ENCODE results near the gene OXNAD1. TPM values are rescaled to one million over a fixed set of nuclear protein-coding genes. Genes with fewer than 3 reads are reported as not detected.

The OXNAD1 gene, protein sequence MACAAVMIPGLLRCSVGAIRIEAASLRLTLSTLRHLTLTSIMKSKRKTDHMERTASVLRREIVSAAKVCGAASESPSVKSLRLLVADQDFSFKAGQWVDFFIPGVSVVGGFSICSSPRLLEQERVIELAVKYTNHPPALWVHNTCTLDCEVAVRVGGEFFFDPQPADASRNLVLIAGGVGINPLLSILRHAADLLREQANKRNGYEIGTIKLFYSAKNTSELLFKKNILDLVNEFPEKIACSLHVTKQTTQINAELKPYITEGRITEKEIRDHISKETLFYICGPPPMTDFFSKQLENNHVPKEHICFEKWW
- total RNA-seq = 10 to 100 TPM; 16.1 to 22.4 TPM
- 13.1 TPM for polyA plus RNA-seq (2013, experiment 1 of 2)
- polyA plus RNA-seq (2013, experiment 2 of 2) = 14.6 TPM
- long read RNA-seq, experiment 1, partial matches to known transcripts = 1 of 5 reads
- long read RNA-seq, experiment 1, other reads (novel, unspliced or antisense) = 2 of 5 reads
- long read RNA-seq, experiment 2, transcript OXNAD1-201 (9 exons, 3,929 nt) = major isoform, 12 of 25 reads
- long read RNA-seq, experiment 2, partial matches to known transcripts = 2 of 25 reads
- long read RNA-seq, experiment 2, other reads (novel, unspliced or antisense) = 8 of 25 reads
- long read RNA-seq, experiment 3, transcript OXNAD1-201 (9 exons, 3,929 nt) = major isoform, 21 of 51 reads
- long read RNA-seq, experiment 3, transcript OXNAD1-209 (9 exons, 3,983 nt) = minor isoform, 6 of 51 reads
- long read RNA-seq, experiment 3, partial matches to known transcripts = 6 of 51 reads
- long read RNA-seq, experiment 3, other reads (novel, unspliced or antisense) = 15 of 51 reads
- long read RNA-seq, experiment 4, transcript OXNAD1-201 (9 exons, 3,929 nt) = major isoform, 36 of 51 reads
- long read RNA-seq, experiment 4, partial matches to known transcripts = 1 of 51 reads
- long read RNA-seq, experiment 4, other reads (novel, unspliced or antisense) = 9 of 51 reads

DNA sequence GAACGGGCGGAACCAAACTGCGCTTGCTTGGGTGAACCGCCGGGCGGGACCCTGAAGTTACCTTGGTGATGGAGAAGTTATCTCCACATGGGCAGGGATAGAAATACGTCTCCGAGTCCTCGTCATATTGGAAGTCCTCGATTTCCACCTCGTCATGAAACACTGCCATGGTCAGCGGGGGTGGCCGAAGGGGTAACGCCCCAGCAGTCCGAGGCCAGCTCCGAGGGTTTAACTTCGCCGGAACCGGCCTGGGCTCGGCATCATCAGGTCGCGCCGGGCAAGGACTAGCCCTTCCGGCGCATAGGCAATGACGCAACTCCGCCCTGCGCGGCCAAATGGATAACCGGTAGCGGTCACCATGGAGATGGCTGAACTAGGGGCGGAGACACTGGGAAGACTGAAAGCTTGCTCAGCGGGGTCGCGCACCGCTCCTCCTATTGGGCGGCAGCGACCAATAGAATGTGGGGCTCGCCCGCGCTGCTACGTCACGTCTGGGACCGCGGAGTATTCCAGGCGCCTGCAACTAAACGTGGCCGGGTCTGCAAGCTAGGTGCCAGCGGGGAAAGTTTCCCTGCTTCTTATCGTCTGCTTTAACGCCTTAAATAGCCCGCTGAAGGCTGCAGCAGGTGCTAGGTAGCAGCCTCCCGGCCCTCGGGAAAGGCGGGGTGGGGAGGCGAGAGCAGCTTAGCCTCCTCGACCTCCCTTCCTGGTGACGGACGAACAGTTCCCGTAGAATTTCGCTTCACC, at the start of gene OXNAD1, which contains the start of gene DPH3:
TSS of gene OXNAD1 (plus strand) at position 505 of the 747 bp plus-strand sequence. CDS start 5,741 bp downstream, outside the sequence.
TSS of gene DPH3 (minus strand) at position 236 of the 747 bp plus-strand sequence. CDS start at position 169, 67 bp downstream.
- H3K36me3 Mint-ChIP-seq (ENCODE audit: low read depth) = peaks cover 7% of the 10 kb centered on the region
- H3K27me3 Mint-ChIP-seq (ENCODE audit: insufficient read depth) = no peaks in the 10 kb centered on the region
- peak within 1 kb of the TSS; percentile 86 for H3K27ac ChIP-seq (ENCODE audit: low read depth, low read length)
- H3K4me3 ChIP-seq (ENCODE audit: low read length) = peak within 1 kb of the TSS; percentile 98
- TF ChIP-seq, protein P1, sequence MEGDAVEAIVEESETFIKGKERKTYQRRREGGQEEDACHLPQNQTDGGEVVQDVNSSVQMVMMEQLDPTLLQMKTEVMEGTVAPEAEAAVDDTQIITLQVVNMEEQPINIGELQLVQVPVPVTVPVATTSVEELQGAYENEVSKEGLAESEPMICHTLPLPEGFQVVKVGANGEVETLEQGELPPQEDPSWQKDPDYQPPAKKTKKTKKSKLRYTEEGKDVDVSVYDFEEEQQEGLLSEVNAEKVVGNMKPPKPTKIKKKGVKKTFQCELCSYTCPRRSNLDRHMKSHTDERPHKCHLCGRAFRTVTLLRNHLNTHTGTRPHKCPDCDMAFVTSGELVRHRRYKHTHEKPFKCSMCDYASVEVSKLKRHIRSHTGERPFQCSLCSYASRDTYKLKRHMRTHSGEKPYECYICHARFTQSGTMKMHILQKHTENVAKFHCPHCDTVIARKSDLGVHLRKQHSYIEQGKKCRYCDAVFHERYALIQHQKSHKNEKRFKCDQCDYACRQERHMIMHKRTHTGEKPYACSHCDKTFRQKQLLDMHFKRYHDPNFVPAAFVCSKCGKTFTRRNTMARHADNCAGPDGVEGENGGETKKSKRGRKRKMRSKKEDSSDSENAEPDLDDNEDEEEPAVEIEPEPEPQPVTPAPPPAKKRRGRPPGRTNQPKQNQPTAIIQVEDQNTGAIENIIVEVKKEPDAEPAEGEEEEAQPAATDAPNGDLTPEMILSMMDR (conservative IDR thresholded peaks at IDR 0.05) = peak; percentile 49
- DNase-seq = peak; percentile 100
- H3K4me3 Mint-ChIP-seq = peak within 1 kb of the TSS; percentile 95
- H3K9me3 Mint-ChIP-seq = no peaks in the 10 kb centered on the region
- H3K27ac Mint-ChIP-seq = peak within 1 kb of the TSS; percentile 99
- no peaks in the 10 kb centered on the region for H3K27me3 ChIP-seq (ENCODE audit: control insufficient read depth, insufficient read depth, low read length, poor library complexity, severe bottlenecking)
- peak within 1 kb of the TSS; percentile 98 for H3K9ac ChIP-seq (ENCODE audit: extremely low read depth, low read length, poor library complexity, severe bottlenecking)
- peaks cover 19% of the 10 kb centered on the region for H3K4me1 Mint-ChIP-seq
- peaks cover 34% of the 10 kb centered on the region for H3K36me3 ChIP-seq (ENCODE audit: control insufficient read depth, insufficient read depth, low read length)
- 0% methylated on average over 34 to 61 of the region's 61 CpGs for WGBS, 2 experiments (ENCODE audit: insufficient coverage in 1 of 2, insufficient read length in 1 of 2)
- H3K4me1 ChIP-seq (ENCODE audit: control insufficient read depth, insufficient read depth, low read length) = no peaks in the 10 kb centered on the region
- H3K9me3 ChIP-seq (ENCODE audit: control insufficient read depth, low read length) = no peaks in the 10 kb centered on the region

GRCh38 chr3:16216373-16216935, 48.6 kb upstream of the OXNAD1 start:
- Histone ChIP-seq H3K27ac (ENCODE audit: low read depth, low read length) (no peak overlapping the region), H3K27me3 (ENCODE audit: control insufficient read depth, insufficient read depth, low read length, poor library complexity, severe bottlenecking) (no peaks in the 10 kb centered on the region), H3K4me1 (ENCODE audit: control insufficient read depth, insufficient read depth, low read length) (no peaks in the 10 kb centered on the region), H3K9me3 (ENCODE audit: control insufficient read depth, low read length) (no peaks in the 10 kb centered on the region), H3K9ac (ENCODE audit: extremely low read depth, low read length, poor library complexity, severe bottlenecking) (no peak overlapping the region), H3K4me3 (ENCODE audit: low read length) (no peak overlapping the region), H3K36me3 (ENCODE audit: control insufficient read depth, insufficient read depth, low read length) (no peaks in the 10 kb centered on the region)
- Mint-ChIP-seq H3K9me3 (no peaks in the 10 kb centered on the region), H3K27me3 (ENCODE audit: insufficient read depth) (peaks cover 15% of the 10 kb centered on the region), H3K4me1 (no peaks in the 10 kb centered on the region), H3K36me3 (ENCODE audit: low read depth) (no peaks in the 10 kb centered on the region), H3K4me3 (no peak overlapping the region), H3K27ac (no peak overlapping the region)
- DNase-seq = no peak
- TF ChIP-seq, protein P1 (conservative IDR thresholded peaks at IDR 0.05) = no peak
- WGBS, 2 experiments (ENCODE audit: insufficient coverage in 1 of 2, insufficient read length in 1 of 2) = 93 to 94% methylated on average over 13 to 17 of the region's 17 CpGs
